ENCODE results near the gene RBM46.
A peak's percentile ranks its signal among the peaks of the same experiment; 100 is the strongest.

The RBM46 gene

GRCh38 chr4:154807042-154807630 is 26.1 kb downstream of the RBM46 start:
- no peaks in the 10 kb centered on the region for H4K20me1 ChIP-seq (ENCODE audit: control insufficient read depth, insufficient read depth, low read depth, low read length)
- no peaks in the 10 kb centered on the region for H3K4me1 ChIP-seq (ENCODE audit: control insufficient read depth, low read length)
- H3K9me2 ChIP-seq (replicated peaks; ENCODE audit: control insufficient read depth, low read length): no peaks in the 10 kb centered on the region
- H3K9me3 ChIP-seq (ENCODE audit: control insufficient read depth, insufficient read depth, low read length): no peaks in the 10 kb centered on the region
- H3K27ac ChIP-seq (ENCODE audit: low read depth, low read length): no peak overlapping the region
- H3K4me3 ChIP-seq (ENCODE audit: low read length): no peak overlapping the region
- no peaks in the 10 kb centered on the region for H3F3A ChIP-seq (ENCODE audit: control insufficient read depth, insufficient read depth)
- TF ChIP-seq EZH2phosphoT487 (IDR thresholded peaks at IDR 0.05; ENCODE audit: borderline replicate concordance, low read length) (no peak), CTCF (IDR thresholded peaks at IDR 0.05; ENCODE audit: low read depth, low read length, poor library complexity, severe bottlenecking) (peak; percentile 74)
- no peaks in the 10 kb centered on the region for H3K79me2 ChIP-seq (ENCODE audit: control insufficient read depth, low read length)
- 0 out of 2 replicates have a peak overlapping the region, but pooled peaks have one; percentile 27 for H3K4me2 ChIP-seq (ENCODE audit: low read length)
- H3K36me3 ChIP-seq (ENCODE audit: control insufficient read depth, low read length): no peaks in the 10 kb centered on the region
- H3K27me3 ChIP-seq (ENCODE audit: control insufficient read depth, low read length): no peaks in the 10 kb centered on the region; the same call in 1 of the 2 replicates

- Histone ChIP-seq H3K4me3 (ENCODE audit: low read length) (no peak overlapping the region), H4K20me1 (ENCODE audit: control insufficient read depth, insufficient read depth, low read depth, low read length) (no peaks in the 10 kb centered on the region), H3K36me3 (ENCODE audit: control insufficient read depth, low read length) (no peaks in the 10 kb centered on the region), H3K4me2 (ENCODE audit: low read length) (no peak overlapping the region), H3F3A (ENCODE audit: control insufficient read depth, insufficient read depth) (no peaks in the 10 kb centered on the region), H3K9me3 (ENCODE audit: control insufficient read depth, insufficient read depth, low read length) (no peaks in the 10 kb centered on the region), H3K4me1 (ENCODE audit: control insufficient read depth, low read length) (no peaks in the 10 kb centered on the region), H3K9me2 (replicated peaks; ENCODE audit: control insufficient read depth, low read length) (no peaks in the 10 kb centered on the region), H3K79me2 (ENCODE audit: control insufficient read depth, low read length) (no peaks in the 10 kb centered on the region), H3K27me3 (ENCODE audit: control insufficient read depth, low read length) (no peaks in the 10 kb centered on the region), H3K27ac (ENCODE audit: low read depth, low read length) (no peak overlapping the region)
- TF ChIP-seq EZH2phosphoT487 (IDR thresholded peaks at IDR 0.05; ENCODE audit: borderline replicate concordance, low read length): no peak
- no peak for TF ChIP-seq CTCF (IDR thresholded peaks at IDR 0.05; ENCODE audit: low read depth, low read length, poor library complexity, severe bottlenecking)
These were observed 37.2 kb downstream of the RBM46 start for GRCh38 chr4:154818230-154818629.

GRCh38 chr4:154822775-154823174 is 41.7 kb downstream of the RBM46 start:
- Histone ChIP-seq H3K4me3 (ENCODE audit: low read length) (no peak overlapping the region), H3K27ac (ENCODE audit: low read depth, low read length) (no peak overlapping the region), H3K4me2 (ENCODE audit: low read length) (no peak overlapping the region), H3K9me2 (replicated peaks; ENCODE audit: control insufficient read depth, low read length) (no peaks in the 10 kb centered on the region), H4K20me1 (ENCODE audit: control insufficient read depth, insufficient read depth, low read depth, low read length) (no peaks in the 10 kb centered on the region), H3K36me3 (ENCODE audit: control insufficient read depth, low read length) (no peaks in the 10 kb centered on the region), H3F3A (ENCODE audit: control insufficient read depth, insufficient read depth) (no peaks in the 10 kb centered on the region), H3K27me3 (ENCODE audit: control insufficient read depth, low read length) (no peaks in the 10 kb centered on the region), H3K79me2 (ENCODE audit: control insufficient read depth, low read length) (no peaks in the 10 kb centered on the region), H3K9me3 (ENCODE audit: control insufficient read depth, insufficient read depth, low read length) (no peaks in the 10 kb centered on the region), H3K4me1 (ENCODE audit: control insufficient read depth, low read length) (no peaks in the 10 kb centered on the region)
- no peak for TF ChIP-seq CTCF (IDR thresholded peaks at IDR 0.05; ENCODE audit: low read depth, low read length, poor library complexity, severe bottlenecking)
- no peak for TF ChIP-seq EZH2phosphoT487 (IDR thresholded peaks at IDR 0.05; ENCODE audit: borderline replicate concordance, low read length)

All from DOHH2 (cell line).